Fibroblast of pulmonary artery (primary cell): ENCODE data around the gene KRTAP10-9.

Experiments
- DNase-seq: peaks from one replicate; pipeline ENCODE4 v3.0.0-alpha.2; 2010; ENCODE audit warnings: low read depth
- H3K4me3 ChIP-seq: replicated peaks from 2 replicates; pipeline ENCODE4 v1.5.1; 2011; ENCODE audit warnings: low read depth, mild to moderate bottlenecking, control low read depth, low read length, moderate library complexity
- TF ChIP-seq, protein P1 (sequence below): IDR thresholded peaks from 2 replicates; pipeline ENCODE4 v1.5.1; 2011; ENCODE audit warnings: mild to moderate bottlenecking, control low read depth, low read length, inconsistent platforms; ENCODE audit errors: missing control alignments

Gene KRTAP10-9

DNA sequence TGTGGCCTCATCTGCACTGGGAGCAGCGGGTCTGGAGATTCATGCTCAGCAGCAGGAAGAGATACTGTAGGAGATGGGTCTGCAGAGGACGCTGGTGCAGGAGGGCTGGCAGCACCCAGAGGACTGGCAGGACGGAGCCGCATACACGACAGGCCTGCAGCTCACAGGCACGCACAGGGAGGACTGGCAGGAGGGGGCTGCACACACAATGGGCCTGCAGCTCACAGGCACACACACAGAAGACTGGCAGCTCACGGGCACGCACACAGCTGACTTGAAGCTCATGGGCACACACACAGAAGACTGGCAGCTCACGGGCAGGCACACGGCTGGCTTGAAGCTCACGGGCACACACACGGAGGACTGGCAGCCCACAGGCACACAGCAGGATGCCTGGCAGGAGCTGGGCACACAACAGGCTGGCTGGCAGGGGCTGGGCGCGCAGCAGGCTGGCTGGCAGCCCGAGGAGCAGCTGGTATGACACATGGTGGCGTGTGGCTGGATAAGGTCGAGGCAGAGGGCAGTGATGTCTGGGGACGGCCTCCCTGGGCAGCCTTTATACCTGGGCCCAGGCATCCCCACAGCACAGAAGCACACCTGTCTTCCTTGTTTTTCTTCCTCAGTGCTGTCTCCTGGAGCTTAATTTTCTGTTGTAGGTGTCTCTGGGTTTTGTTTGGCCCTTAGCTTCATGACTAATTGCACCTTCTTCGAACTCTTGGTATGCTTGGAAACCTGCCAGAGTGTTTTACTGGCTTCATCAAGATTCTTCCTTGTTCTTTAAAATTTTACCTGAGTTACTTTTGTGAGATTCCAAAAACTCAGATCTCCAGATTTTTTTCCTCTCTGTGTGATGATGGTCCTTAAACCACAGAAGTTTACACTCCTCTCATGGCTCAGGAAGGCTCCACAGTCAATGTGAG is 39.8 kb downstream of the KRTAP10-9 start, which contains the start of gene KRTAP12-2:
TSS of gene KRTAP12-2 (minus strand) at position 527 of the 920 bp plus-strand sequence. CDS start at position 486, 41 bp downstream.
- TF ChIP-seq, protein P1, sequence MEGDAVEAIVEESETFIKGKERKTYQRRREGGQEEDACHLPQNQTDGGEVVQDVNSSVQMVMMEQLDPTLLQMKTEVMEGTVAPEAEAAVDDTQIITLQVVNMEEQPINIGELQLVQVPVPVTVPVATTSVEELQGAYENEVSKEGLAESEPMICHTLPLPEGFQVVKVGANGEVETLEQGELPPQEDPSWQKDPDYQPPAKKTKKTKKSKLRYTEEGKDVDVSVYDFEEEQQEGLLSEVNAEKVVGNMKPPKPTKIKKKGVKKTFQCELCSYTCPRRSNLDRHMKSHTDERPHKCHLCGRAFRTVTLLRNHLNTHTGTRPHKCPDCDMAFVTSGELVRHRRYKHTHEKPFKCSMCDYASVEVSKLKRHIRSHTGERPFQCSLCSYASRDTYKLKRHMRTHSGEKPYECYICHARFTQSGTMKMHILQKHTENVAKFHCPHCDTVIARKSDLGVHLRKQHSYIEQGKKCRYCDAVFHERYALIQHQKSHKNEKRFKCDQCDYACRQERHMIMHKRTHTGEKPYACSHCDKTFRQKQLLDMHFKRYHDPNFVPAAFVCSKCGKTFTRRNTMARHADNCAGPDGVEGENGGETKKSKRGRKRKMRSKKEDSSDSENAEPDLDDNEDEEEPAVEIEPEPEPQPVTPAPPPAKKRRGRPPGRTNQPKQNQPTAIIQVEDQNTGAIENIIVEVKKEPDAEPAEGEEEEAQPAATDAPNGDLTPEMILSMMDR = no peak
- no peak for DNase-seq
- H3K4me3 ChIP-seq = no peak within 1 kb of the TSS

DNA sequence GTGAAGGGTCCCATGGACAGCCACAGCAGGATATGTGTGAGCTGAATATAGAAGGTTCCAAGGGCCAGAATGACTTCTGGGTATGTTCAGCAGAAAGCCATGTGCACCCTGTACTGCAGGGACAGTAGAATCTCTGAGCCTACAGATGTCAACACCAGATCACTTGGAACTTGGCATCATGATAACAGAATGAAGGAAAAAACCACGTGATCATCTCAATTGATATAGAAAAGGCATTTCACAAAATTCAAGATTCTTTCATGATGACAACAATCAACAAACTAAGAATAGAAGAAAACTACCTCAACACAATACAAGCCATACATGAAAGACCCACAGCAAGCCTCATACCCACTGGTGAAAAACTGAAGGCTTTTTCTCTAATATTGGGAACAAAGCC is 40.7 kb downstream of the KRTAP10-9 start:
- no peak for DNase-seq
- TF ChIP-seq, protein P1 = no peak

DNA sequence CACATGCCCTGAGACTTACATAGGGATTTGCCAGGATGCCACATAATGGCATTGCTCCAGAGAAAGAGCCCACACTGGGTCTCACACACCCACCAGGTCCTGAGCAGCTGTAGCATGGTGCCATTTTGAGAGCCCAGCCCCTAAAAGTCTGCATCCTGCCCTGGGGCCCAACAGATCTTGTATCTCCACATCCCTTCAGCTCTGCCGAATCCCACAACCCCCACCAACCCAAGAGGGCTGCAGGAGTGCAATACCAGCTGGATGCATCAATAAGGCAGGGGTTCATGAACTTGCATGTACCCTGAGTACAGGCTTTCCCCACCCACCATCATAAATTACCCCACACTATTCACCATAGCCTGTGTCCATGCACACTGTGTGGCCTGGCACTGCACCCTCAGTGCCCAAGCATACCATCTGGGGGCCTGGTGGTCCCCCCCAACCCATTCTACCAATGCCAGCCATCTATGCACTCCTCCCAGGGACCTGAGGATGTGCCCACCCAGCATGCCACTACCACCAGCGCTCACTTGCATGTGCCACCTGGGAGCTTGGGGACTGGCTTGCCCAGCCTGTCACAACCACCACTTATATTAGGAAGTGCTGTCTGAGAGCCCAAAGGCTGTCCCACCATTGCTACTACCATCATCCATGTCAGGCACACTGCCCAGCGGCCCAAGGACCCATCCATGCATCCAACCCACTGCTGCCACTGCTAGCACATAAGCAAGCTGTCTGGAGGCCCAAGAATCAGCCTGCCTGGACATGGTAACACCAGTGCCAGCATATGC is 43.9 kb downstream of the KRTAP10-9 start:
- TF ChIP-seq, protein P1 = no peak

More for the DNA sequence above, 40.7 kb downstream of the KRTAP10-9 start:
- H3K4me3 ChIP-seq = no peak overlapping the region

DNA sequence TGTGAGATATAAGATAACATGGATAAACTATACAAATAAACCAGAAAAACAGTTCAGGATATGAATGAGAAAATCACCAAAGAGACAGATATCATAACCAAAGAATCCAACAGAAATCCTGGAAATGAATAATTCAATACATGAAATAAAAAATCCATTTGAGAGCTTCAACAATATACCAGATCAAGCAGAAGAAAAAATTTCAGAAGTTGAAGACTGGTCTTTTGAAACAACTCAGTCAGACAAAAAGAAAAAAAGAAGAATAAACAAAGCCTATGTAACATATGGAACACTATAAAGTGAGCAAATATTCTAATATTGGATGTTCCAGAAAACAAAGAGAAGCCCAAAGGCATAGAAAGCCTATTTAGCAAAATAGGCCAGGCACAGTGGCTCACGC is 45.0 kb downstream of the KRTAP10-9 start:
- no peak for DNase-seq
- TF ChIP-seq, protein P1 = no peak

More for the DNA sequence above, 43.9 kb downstream of the KRTAP10-9 start:
- DNase-seq = no peak
- no peak overlapping the region for H3K4me3 ChIP-seq

DNA sequence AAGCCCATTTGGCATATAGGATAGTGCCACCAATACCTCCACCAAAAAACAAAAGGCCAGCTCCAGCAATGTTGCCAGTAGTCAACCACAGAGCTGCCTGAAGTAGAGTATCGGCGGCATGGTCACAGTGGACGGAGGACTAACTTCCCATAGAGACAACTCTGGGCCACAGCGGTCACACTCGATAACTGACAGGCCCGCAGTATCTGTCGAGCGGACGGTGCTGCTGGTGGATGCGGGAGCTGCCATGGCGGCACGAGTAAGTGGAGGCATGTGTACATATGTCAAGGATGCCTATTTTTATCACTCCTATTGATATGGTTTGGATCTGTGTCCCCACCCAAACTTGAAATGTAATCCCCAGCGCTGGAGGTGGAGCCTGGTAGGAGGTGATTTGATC is 51.0 kb downstream of the KRTAP10-9 start:
- no peak overlapping the region for H3K4me3 ChIP-seq
- DNase-seq = no peak
- TF ChIP-seq, protein P1 = no peak

More for the DNA sequence above, 45.0 kb downstream of the KRTAP10-9 start:
- no peak overlapping the region for H3K4me3 ChIP-seq
